ENCODE data around the gene MADCAM1.
"Not testable (repeated sequence)": the region's sequence is repeated elsewhere in the genome, so short reads cannot be mapped to it uniquely, and the experiment has no call there.

The MADCAM1 gene

GRCh38 chr19:496112-496665 is at the start of gene MADCAM1:
MADCAM1 (plus strand) TSS chr19:496486; CDS start chr19:496500, 14 bp downstream.
- no peak for DNase-seq

- no peak for DNase-seq
Observed at GRCh38 chr19:447064-447426, 49.2 kb upstream of the MADCAM1 start.

GRCh38 chr19:447816-448560 is 48.3 kb upstream of the MADCAM1 start:
- no peak for DNase-seq

- DNase-seq: no peak
Observed at GRCh38 chr19:449916-450315, 46.4 kb upstream of the MADCAM1 start.

- DNase-seq: not testable (repeated sequence)
Observed at GRCh38 chr19:450912-451481, 45.3 kb upstream of the MADCAM1 start.

- no peak for DNase-seq
Observed at GRCh38 chr19:452829-453228, 43.5 kb upstream of the MADCAM1 start.

- DNase-seq: no peak
Observed at GRCh38 chr19:453606-454005, 42.7 kb upstream of the MADCAM1 start.

GRCh38 chr19:455031-455705 is 41.1 kb upstream of the MADCAM1 start:
- DNase-seq: no peak

- DNase-seq: no peak
Observed at GRCh38 chr19:455851-456546, 40.3 kb upstream of the MADCAM1 start.

- no peak for DNase-seq
Observed at GRCh38 chr19:456547-457110, 39.7 kb upstream of the MADCAM1 start.

GRCh38 chr19:457636-458035 is 38.6 kb upstream of the MADCAM1 start:
- no peak for DNase-seq

GRCh38 chr19:458091-459042 is 37.9 kb upstream of the MADCAM1 start:
- no peak for DNase-seq

GRCh38 chr19:459724-460511 is 36.4 kb upstream of the MADCAM1 start:
- DNase-seq: no peak

- no peak for DNase-seq
Observed at GRCh38 chr19:460877-461720, 35.2 kb upstream of the MADCAM1 start, which contains the start of gene SHC2. SHC2 (minus strand) TSS chr19:461033; CDS start chr19:460996, 37 bp downstream.

GRCh38 chr19:461721-462551 is 34.4 kb upstream of the MADCAM1 start:
- no peak for DNase-seq

GRCh38 chr19:463483-464207 is 32.6 kb upstream of the MADCAM1 start:
- DNase-seq: no peak

- no peak for DNase-seq
Observed at GRCh38 chr19:464208-464545, 32.1 kb upstream of the MADCAM1 start.
